SK-N-MC (cell line): ENCODE data around the gene PTPRN2.

Source experiments
- DNase-seq: peaks from one replicate; pipeline ENCODE4 v3.0.0-alpha.2; 2011; ENCODE audit warnings: low read depth, low spot score
- H3K27ac ChIP-seq: fragments of 200-600 bp; sonication (generic); 2 replicates; pipeline ENCODE4 v1.5.1; 2016; ENCODE audit warnings: mixed run types
- H3K36me3 ChIP-seq: fragments of 200-600 bp; sonication (generic); 2 replicates; pipeline ENCODE4 v1.6.1; 2017; ENCODE audit warnings: antibody characterized with exemption, low read length, mixed read lengths; ENCODE audit not compliant: insufficient read depth
- H3K4me3 ChIP-seq: fragments of 200-600 bp; sonication (generic); 2 replicates; pipeline ENCODE4 v1.5.1; 2016
- H3K9ac ChIP-seq: fragments of 200-600 bp; sonication (generic); 2 replicates; pipeline ENCODE4 v1.8.0; 2017; ENCODE audit warnings: mixed run types, mixed read lengths; ENCODE audit not compliant: insufficient read length
- H3K9me3 ChIP-seq: fragments of 200-600 bp; sonication (generic); 2 replicates; pipeline ENCODE4 v1.6.1; 2017; ENCODE audit warnings: low read depth, mild to moderate bottlenecking, antibody characterized with exemption, low read length, moderate library complexity, mixed read lengths
- EZH2 ChIP-seq: fragments of 200-600 bp; sonication (generic); IDR thresholded peaks from one replicate; pipeline ENCODE4 v1.6.1; 2017; ENCODE audit warnings: antibody characterized with exemption
- FOXP2 ChIP-seq: optimal IDR thresholded peaks from 2 replicates; pipeline ENCODE3; 2011; ENCODE audit warnings: mild to moderate bottlenecking, moderate library complexity; ENCODE audit not compliant: insufficient read depth; ENCODE audit errors: extremely low read length, control extremely low read depth
- POLR2AphosphoS5 ChIP-seq: IDR thresholded peaks from 2 replicates; pipeline ENCODE4 v1.6.1; 2012; ENCODE audit warnings: mild to moderate bottlenecking, low read depth, low read length, borderline replicate concordance

The PTPRN2 gene

DNA sequence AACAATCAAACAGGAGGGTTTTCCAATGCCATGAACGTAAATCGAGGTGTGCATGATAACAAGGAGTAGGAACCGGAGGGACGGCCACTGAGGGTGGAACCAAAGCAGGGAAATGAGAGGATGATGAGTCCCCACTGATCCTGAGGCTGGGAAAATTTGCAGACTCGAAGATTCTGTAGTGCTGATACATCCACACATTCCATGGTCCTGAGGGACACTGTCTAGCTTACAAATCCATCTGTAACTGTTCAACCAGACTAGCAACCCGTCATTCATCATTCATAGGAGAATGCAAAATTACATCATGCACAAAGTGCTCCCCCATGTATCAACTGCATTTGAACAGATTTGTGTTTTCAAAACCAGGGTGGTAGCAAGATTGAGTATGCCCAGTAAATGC lies 189.7 kb downstream of the PTPRN2 start:
- Histone ChIP-seq H3K27ac (no peak overlapping the region), H3K4me3 (no peak overlapping the region), H3K36me3 (no peaks in the 10 kb centered on the region), H3K9ac (no peak overlapping the region), H3K9me3 (no peaks in the 10 kb centered on the region)
- no peak for DNase-seq
- TF ChIP-seq FOXP2 (no peak), POLR2AphosphoS5 (no peak)

DNA sequence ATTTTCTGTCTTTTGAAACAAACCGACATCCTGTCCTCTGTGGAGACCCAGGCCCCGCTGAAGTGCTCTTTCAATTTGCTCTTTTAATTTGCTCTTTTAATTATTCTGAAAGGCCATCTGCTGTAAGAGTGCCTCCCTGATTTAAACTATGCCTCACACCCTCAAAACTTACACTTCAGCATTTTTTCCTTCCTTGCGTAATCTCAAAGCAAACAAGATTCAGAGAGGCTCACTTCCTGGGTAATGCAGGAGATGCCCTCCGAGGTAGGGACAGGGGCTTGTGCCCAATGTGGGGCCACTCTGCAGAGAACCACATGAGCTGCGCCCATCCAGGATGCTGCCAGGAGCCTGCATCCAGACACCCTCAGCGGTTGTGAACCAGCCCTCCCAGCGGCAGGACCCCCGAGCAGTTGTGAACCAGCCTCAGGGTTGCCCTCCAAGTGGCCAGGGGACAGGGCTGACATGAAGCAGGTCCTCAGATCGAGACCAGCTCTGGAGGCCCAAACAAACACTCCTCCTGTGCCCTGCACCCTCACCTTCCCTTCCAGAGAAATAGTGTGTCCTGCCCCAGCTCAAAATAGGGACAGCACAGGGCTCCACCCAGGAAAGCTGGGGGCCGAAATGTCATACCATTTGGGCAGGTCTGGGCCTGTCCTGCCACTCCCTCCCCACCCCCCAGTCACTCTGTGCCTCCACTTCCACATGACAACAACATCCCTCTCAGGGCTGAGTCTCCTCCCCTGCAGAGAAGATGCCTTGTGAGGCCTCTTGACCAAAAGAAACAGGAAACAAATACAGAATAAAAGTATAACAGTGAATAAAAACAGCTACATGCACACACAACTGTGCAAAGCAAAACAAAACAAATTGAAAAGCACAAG lies 190.4 kb downstream of the PTPRN2 start:
- Histone ChIP-seq H3K27ac (peak overlapping the region; percentile 71), H3K4me3 (no peak overlapping the region), H3K36me3 (no peaks in the 10 kb centered on the region), H3K9ac (no peak overlapping the region), H3K9me3 (no peaks in the 10 kb centered on the region)
- TF ChIP-seq FOXP2 (no peak), EZH2 (no peak), POLR2AphosphoS5 (no peak; the same call in 1 of the 2 replicates)
- no peak for DNase-seq

DNA sequence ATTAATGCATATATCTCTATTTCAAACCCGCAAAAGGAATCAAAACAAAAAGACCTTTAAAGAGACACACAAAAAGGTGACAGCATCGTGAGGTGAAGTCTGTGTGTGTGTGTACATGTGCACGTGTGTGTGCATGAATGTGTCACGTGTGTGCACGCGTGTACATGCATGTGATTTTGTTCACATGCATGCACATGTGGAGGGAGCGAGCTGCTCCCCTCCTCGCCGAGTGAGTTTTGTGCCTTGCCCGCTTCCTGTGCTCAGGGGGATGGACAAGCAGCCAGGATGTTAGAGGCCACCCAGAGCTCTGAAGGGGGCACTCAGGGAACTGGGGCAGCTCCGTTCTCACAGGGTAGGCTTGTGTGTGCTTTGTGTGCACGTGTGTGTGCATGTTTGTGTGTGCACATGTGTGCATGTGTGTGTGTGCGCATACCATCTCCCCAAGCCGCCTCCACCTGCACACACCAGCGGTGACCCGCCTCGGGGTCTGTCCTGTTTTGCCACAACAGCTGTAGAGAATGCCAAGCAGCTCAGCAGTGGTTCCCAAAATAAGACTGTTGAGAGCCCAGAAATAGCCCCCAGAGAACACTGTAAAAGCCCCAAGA lies 191.2 kb downstream of the PTPRN2 start:
- DNase-seq = no peak
- Histone ChIP-seq H3K36me3 (no peaks in the 10 kb centered on the region), H3K9ac (no peak overlapping the region), H3K9me3 (no peaks in the 10 kb centered on the region), H3K27ac (peak overlapping the region; percentile 71), H3K4me3 (no peak overlapping the region)
- TF ChIP-seq POLR2AphosphoS5 (no peak), EZH2 (no peak), FOXP2 (no peak)

DNA sequence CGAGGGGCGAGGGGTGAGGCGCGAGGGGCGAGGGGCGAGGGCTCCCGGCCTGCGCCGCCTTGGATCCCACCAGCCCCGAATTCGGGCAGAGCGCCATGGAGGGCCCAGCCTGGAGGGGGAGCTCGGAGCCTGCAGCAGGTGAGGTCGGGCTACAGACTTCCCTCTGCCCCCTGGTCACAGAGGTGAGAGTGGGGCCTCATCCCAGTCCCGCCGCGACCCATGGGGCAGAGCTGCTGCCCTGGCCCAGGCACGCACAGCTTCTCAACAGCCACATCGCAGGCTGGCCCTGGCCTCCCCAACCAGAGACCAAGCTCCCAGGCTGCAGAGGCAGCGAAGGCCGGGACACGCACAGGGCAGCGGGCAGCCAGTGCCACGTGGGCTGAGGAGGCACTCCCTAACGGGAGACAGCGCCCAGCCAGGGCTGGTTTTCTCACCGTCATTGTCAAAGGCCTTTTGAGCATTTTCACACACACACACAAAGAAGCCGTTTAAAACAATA lies 191.8 kb downstream of the PTPRN2 start:
- TF ChIP-seq EZH2 = no peak
- no peak for TF ChIP-seq POLR2AphosphoS5
- TF ChIP-seq FOXP2 = no peak
- H3K9me3 ChIP-seq = no peaks in the 10 kb centered on the region
- no peak for DNase-seq
- H3K4me3 ChIP-seq = no peak overlapping the region
- H3K27ac ChIP-seq = peak overlapping the region; percentile 68
- no peak overlapping the region for H3K9ac ChIP-seq
- H3K36me3 ChIP-seq = no peaks in the 10 kb centered on the region

DNA sequence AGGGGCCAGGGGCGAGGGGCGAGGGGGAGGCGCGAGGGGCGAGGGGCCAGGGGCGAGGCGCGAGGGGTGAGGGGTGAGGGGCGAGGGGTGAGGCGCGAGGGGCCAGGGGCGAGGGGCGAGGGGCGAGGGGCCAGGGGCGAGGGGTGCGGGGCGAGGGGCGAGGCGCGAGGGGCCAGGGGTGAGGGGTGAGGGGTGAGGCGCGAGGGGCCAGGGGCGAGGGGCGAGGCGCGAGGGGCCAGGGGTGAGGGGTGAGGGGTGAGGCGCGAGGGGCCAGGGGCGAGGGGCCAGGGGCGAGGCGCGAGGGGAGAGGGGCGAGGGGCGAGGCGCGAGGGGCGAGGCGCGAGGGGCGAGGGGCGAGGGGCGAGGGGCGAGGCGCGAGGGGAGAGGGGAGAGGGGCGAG lies 192.3 kb downstream of the PTPRN2 start:
- Histone ChIP-seq H3K9ac (no peak overlapping the region), H3K36me3 (no peaks in the 10 kb centered on the region), H3K27ac (no peak overlapping the region), H3K9me3 (no peaks in the 10 kb centered on the region), H3K4me3 (no peak overlapping the region)
- TF ChIP-seq FOXP2 (no peak), POLR2AphosphoS5 (no peak), EZH2 (no peak)
- no peak for DNase-seq

DNA sequence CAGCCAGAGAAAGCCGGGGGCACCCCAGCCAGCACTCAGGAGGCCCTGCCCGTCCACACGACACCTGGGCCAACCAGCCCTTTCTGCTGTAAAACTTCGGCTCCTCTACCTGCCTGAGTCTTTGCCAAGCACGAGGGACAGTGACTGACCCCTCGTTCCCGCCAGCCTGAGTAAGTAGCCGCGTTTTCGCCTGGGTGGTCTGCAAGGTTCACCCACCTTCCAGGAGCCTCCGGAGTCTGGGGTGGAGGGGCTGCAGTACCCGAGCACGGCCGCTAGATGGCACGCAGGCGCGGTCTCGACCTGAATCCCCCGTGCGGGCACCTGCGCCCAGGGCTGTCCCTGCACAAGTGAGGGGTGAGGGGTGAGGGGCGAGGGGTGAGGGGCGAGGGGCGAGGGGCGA lies 192.7 kb downstream of the PTPRN2 start:
- Histone ChIP-seq H3K27ac (no peak overlapping the region), H3K9me3 (no peaks in the 10 kb centered on the region), H3K36me3 (no peaks in the 10 kb centered on the region), H3K4me3 (no peak overlapping the region), H3K9ac (no peak overlapping the region)
- DNase-seq = no peak
- TF ChIP-seq EZH2 (no peak), FOXP2 (no peak), POLR2AphosphoS5 (no peak)

DNA sequence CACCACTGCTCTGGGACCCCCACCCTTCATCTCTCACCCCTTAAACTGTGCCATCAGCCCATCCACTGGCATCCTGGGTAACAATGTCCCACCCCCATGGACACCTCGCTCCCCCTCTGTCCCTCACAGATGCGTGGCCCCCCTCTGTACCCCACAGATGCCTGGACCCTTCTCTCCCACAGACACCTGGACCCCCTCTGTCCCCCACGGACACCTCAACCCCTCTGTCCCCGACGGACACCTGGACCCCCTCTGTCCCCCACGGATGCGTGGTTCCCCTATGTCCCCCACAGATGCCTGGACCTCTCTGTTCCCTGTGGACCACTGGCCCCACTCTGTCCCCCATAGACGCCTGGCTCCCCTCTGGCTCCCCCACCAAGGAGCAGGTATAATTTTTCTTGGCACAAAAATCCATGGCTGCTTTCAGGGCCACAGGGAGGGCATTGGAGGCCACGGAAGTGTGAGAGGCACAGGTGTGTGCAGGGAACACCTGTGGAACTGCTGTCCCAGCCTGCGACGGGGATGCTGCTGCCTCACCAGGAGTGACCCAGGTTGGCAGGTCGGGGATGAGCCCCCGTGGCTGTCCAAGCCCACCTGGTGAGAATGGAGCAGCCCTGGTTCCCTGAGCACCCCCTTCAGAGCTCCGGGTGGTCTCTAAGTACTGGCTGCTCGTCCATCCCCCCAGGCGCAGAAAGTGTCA lies 193.5 kb downstream of the PTPRN2 start:
- H3K4me3 ChIP-seq = no peak overlapping the region
- no peak for DNase-seq
- no peaks in the 10 kb centered on the region for H3K36me3 ChIP-seq
- no peak overlapping the region for H3K27ac ChIP-seq
- TF ChIP-seq FOXP2 (no peak), EZH2 (no peak), POLR2AphosphoS5 (no peak)
- H3K9ac ChIP-seq = no peak overlapping the region
- no peaks in the 10 kb centered on the region for H3K9me3 ChIP-seq

DNA sequence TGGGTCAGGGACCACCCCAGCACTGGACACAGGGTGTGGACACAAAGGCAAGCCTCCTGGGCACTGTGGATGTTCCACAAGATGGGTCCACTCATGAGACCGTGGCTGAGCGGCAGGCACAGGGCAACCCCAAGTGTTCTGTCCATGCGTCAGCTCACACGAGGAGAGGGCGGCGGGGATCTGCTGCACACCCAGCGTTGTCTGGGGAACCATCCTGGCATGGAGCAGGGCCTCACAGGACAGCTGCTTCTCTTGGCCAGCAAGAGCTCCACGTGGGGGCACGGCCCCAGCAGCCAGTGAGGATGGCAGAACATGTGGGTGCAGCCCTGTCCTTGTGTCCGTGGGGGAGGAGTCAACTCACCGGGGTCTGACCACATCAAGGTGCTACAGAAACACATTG lies 195.4 kb downstream of the PTPRN2 start:
- Histone ChIP-seq H3K36me3 (no peaks in the 10 kb centered on the region), H3K4me3 (no peak overlapping the region), H3K27ac (no peak overlapping the region), H3K9ac (no peak overlapping the region), H3K9me3 (no peaks in the 10 kb centered on the region)
- DNase-seq = no peak
- TF ChIP-seq POLR2AphosphoS5 = no peak
- no peak for TF ChIP-seq FOXP2
- no peak for TF ChIP-seq EZH2
